IPS-18c (cell line): Measurements from ENCODE around the gene KRT86.

ENCODE experiments used
- H3K4me3 ChIP-seq: 2 replicates; pipeline ENCODE4 v1.7.0; 2013; ENCODE audit warnings: low read depth, mild to moderate bottlenecking, low read length, moderate library complexity; ENCODE audit not compliant: insufficient read depth
- H3K9me3 ChIP-seq: one replicate; pipeline ENCODE4 v1.6.1; 2013; ENCODE audit warnings: mild to moderate bottlenecking, low read length, moderate library complexity; ENCODE audit not compliant: control insufficient read depth, insufficient read depth

Gene KRT86

DNA sequence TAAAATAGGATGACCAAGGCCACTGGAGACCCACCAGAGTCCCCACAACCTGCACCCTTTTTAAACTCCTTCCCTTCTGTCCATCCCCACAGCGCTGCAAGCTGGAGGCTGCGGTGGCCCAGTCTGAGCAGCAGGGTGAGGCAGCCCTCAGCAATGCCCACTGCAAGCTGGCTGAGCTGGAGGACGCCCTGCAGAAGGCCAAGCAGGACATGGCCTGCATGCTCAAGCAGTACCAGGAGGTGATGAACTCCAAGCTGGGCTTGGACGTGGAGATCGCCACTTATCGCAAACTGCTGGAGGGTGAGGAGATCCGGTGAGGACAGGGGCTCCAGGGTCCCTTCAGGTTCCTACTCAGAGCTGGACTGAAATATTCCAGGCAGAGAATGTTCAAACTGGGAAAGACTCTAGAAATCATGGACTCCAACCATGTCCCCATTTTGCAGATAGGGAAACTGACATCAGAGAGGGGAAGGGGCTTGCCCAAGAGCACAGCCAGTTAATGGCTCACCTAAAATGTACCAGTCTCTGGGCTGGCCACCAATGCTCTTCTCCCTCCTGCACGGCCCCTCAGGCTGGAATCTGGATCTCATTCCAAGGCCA lies 75.7 kb downstream of the KRT86 start:
- Histone ChIP-seq H3K4me3 (no peak overlapping the region), H3K9me3 (no peaks in the 10 kb centered on the region)

GRCh38 chr12:52350786-52351185 lies 76.3 kb downstream of the KRT86 start:
- no peaks in the 10 kb centered on the region for H3K9me3 ChIP-seq
- H3K4me3 ChIP-seq = no peak overlapping the region

DNA sequence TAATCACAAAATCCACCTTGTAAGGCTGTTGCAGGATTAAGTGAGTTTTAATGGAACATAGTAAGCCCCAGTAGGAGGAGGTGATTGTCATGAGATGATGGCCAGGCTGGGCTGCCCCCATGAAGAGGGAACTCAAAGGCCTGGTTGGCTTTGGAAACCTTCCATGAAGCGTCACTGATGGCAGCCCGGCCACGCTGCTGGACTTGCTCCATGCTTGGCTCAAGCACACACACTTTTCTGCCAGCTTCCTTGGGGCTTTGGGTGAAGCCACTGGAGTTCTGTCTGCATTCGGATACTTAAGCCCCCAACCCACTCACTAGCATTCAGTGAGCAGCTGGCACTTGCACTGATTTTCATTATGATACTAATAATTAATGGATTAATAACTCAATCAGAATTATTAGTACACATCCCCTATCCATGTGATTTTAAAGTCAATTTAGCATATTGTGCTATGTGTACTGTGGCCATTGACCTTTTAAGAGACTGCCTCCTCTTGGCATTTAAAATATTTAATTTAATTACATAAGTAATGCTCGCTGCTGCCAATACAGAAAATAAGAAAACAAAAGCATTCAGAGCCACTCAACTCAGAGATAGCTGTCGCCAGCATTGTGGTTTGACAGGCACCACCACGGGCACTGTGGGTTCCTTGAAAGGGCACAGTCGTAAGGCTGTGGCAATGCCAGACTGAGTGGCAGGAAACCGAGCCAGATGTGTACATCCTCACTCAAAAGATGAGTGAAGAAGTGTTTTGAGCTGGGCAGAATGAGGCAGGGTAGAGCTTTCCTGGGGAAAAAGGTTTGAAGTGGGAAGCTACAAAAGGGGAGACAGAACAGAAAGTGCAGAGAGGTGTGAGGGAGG lies 77.0 kb downstream of the KRT86 start:
- Histone ChIP-seq H3K9me3 (no peaks in the 10 kb centered on the region), H3K4me3 (no peak overlapping the region)

DNA sequence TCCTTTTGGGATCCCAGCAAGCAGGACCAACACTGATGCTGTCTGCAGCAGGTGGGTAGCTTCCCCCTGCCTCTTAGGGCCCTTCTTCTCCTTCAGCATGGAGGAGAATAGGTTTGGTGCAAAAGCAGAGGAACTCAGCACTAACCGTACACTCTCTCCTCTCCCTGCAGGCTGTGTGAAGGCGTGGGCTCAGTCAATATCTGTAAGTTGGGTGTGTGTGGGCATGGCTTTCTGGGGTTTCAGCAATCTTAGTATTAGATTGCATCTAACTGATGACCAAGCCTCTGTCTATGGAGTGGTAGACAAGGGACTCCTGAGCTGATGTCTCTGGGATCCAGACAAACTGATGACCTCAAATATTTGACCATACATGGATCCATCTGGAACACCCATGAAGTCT lies 78.5 kb downstream of the KRT86 start:
- Histone ChIP-seq H3K9me3 (no peaks in the 10 kb centered on the region), H3K4me3 (no peak overlapping the region)

- H3K4me3 ChIP-seq = no peak overlapping the region
- no peaks in the 10 kb centered on the region for H3K9me3 ChIP-seq
Measured at GRCh38 chr12:52353766-52354165, 79.3 kb downstream of the KRT86 start.

GRCh38 chr12:52354200-52354599 lies 79.8 kb downstream of the KRT86 start:
- Histone ChIP-seq H3K9me3 (no peaks in the 10 kb centered on the region), H3K4me3 (no peak overlapping the region)

- no peak overlapping the region for H3K4me3 ChIP-seq
Measured at GRCh38 chr12:52355176-52355575, 80.7 kb downstream of the KRT86 start.

GRCh38 chr12:52356031-52356761 lies 81.8 kb downstream of the KRT86 start:
- no peaks in the 10 kb centered on the region for H3K9me3 ChIP-seq
- no peak overlapping the region for H3K4me3 ChIP-seq

More at GRCh38 chr12:52355176-52355575, 80.7 kb downstream of the KRT86 start:
- no peaks in the 10 kb centered on the region for H3K9me3 ChIP-seq

- H3K4me3 ChIP-seq = no peak overlapping the region
- no peaks in the 10 kb centered on the region for H3K9me3 ChIP-seq
Measured at GRCh38 chr12:52356762-52357580, 82.5 kb downstream of the KRT86 start.
